Progenitor cell of endocrine pancreas (in vitro differentiated cells): ENCODE results near the gene ATL1. TPM values are rescaled to one million over a fixed set of nuclear protein-coding genes. Genes with fewer than 3 reads are reported as not detected.
"Not testable (repeated sequence)": the region's sequence is repeated elsewhere in the genome, so short reads cannot be mapped to it uniquely, and the experiment has no call there.

ENCODE experiments used
- DNase-seq: peaks from one replicate; pipeline ENCODE4 v3.0.0; 2021; ENCODE audit warnings: low spot score; ENCODE audit not compliant: unreplicated experiment
- H3K27ac Mint-ChIP-seq: 2 replicates; pipeline ENCODE4 v1.8.0; 2021; ENCODE audit warnings: mild to moderate bottlenecking, moderate library complexity, mixed read lengths
- H3K27me3 Mint-ChIP-seq: 2 replicates; pipeline ENCODE4 v1.8.0; 2021; ENCODE audit warnings: mixed read lengths
- H3K36me3 Mint-ChIP-seq: 2 replicates; pipeline ENCODE4 v1.8.0; 2022; ENCODE audit warnings: mixed read lengths; ENCODE audit not compliant: insufficient read depth
- H3K4me1 Mint-ChIP-seq: 2 replicates; pipeline ENCODE4 v1.8.0; 2021; ENCODE audit warnings: low read depth, mixed read lengths
- H3K4me3 Mint-ChIP-seq: 2 replicates; pipeline ENCODE4 v1.8.0; 2021; ENCODE audit warnings: low read depth, mild to moderate bottlenecking, moderate library complexity, mixed read lengths
- H3K9me3 Mint-ChIP-seq: 2 replicates; pipeline ENCODE4 v1.8.0; 2021; ENCODE audit warnings: low read depth, mixed read lengths
- CTCF ChIP-seq: fragments of 200-600 bp; sonication (generic); IDR thresholded peaks from one replicate; pipeline ENCODE4 v1.5.0; 2021; ENCODE audit warnings: antibody characterized with exemption, mild to moderate bottlenecking; ENCODE audit not compliant: unreplicated experiment
- total RNA-seq: library from RNA; stranded (reverse); gene quantifications from 2 replicates; pipeline ENCODE4 v1.2.1, GENCODE V29; 2021

The ATL1 gene
- total RNA-seq, 1 donor from 2014 or later, result 6.8 TPM

DNA sequence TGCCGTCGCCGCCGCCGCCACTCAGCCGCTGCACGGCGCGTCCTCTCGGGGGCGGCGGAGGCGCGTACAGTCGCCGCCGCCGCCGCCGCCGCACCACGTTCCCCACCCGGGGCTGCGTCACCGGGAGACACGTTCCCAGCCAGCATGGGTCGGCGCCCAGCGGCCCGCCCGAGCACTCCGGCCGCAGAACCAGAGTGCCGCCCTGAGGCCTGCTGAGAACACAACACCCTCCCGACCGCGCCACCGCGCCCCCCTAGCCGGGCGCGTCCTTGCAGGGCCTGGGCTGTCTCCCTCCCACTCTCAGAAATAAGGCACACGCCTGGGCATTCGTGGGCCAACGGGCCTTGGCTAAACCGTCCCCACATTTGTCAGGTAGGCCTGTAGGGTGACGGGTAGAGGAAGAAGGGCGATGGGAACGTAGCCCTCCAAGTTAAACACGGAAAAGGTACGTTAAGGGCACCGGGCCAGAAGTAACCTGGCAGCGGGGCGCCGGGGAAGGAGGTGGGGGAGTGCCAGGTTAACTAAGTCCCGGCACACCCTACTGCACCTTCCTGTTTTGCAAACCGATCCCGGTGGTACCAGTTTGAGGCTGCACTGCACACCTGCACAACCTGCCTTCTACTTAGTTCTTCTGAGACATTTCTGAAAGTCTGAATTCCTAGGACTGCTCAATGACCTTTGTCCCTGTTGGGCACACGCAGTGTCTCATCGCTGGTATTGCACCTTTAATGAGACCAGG lies 27.3 kb upstream of the ATL1 start, which contains the start of gene MAP4K5:
TSS of gene MAP4K5 (minus strand) at position 68 of the 739 bp plus-strand sequence. CDS start 520 bp downstream, outside the sequence.
- Mint-ChIP-seq H3K9me3 (peaks cover 7% of the 10 kb centered on the region), H3K27me3 (no peaks in the 10 kb centered on the region), H3K4me1 (peaks cover 24% of the 10 kb centered on the region), H3K27ac (peak within 1 kb of the TSS; percentile 95), H3K4me3 (peak within 1 kb of the TSS; percentile 84), H3K36me3 (peaks cover 1% of the 10 kb centered on the region)
- peak; percentile 82 for TF ChIP-seq CTCF
- DNase-seq, result peak; percentile 89

- Mint-ChIP-seq H3K27ac (peak overlapping the region; percentile 95), H3K4me3 (peak overlapping the region; percentile 84), H3K4me1 (peaks cover 24% of the 10 kb centered on the region), H3K36me3 (peaks cover 5% of the 10 kb centered on the region), H3K9me3 (peaks cover 13% of the 10 kb centered on the region), H3K27me3 (no peaks in the 10 kb centered on the region)
- TF ChIP-seq CTCF, result no peak
- no peak for DNase-seq
These were observed 26.7 kb upstream of the ATL1 start for GRCh38 chr14:50533241-50533705.

DNA sequence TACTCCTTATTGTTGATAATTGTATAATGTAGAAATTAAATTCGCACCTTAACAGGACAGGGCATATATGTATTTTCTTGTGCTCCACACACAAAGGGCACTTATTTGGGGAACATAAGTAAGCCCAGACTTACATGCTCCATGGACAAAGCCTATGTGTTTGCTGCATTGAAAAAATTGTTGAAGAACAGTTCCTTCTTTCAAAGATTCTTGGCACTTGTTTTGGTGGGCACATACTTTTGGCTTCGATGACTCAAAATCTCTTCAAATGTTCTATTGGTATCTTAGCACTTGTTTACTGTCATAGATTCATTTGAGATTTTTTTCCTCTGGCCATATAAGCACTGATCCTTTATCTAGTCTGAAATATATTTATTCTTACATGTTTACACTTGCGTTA lies 26.1 kb upstream of the ATL1 start:
- peaks cover 14% of the 10 kb centered on the region for H3K9me3 Mint-ChIP-seq
- TF ChIP-seq CTCF, result no peak
- H3K4me3 Mint-ChIP-seq, result no peak overlapping the region
- H3K4me1 Mint-ChIP-seq, result peaks cover 24% of the 10 kb centered on the region
- peaks cover 5% of the 10 kb centered on the region for H3K36me3 Mint-ChIP-seq
- no peak for DNase-seq
- no peaks in the 10 kb centered on the region for H3K27me3 Mint-ChIP-seq
- no peak overlapping the region for H3K27ac Mint-ChIP-seq

GRCh38 chr14:50534416-50534815 lies 25.5 kb upstream of the ATL1 start:
- H3K9me3 Mint-ChIP-seq, result peaks cover 14% of the 10 kb centered on the region
- no peak for TF ChIP-seq CTCF
- H3K27ac Mint-ChIP-seq, result no peak overlapping the region

GRCh38 chr14:50534997-50535396 lies 24.9 kb upstream of the ATL1 start:
- Mint-ChIP-seq H3K4me1 (peaks cover 17% of the 10 kb centered on the region), H3K27me3 (no peaks in the 10 kb centered on the region), H3K36me3 (peaks cover 5% of the 10 kb centered on the region), H3K9me3 (peaks cover 14% of the 10 kb centered on the region), H3K4me3 (no peak overlapping the region), H3K27ac (no peak overlapping the region)
- no peak for TF ChIP-seq CTCF
- no peak for DNase-seq

More at GRCh38 chr14:50534416-50534815, 25.5 kb upstream of the ATL1 start:
- DNase-seq, result no peak
- Mint-ChIP-seq H3K27me3 (no peaks in the 10 kb centered on the region), H3K4me3 (no peak overlapping the region), H3K4me1 (peaks cover 23% of the 10 kb centered on the region), H3K36me3 (peaks cover 5% of the 10 kb centered on the region)

- H3K27me3 Mint-ChIP-seq, DNase-seq, H3K4me1 Mint-ChIP-seq, H3K27ac Mint-ChIP-seq, H3K4me3 Mint-ChIP-seq, H3K36me3 Mint-ChIP-seq: not testable (repeated sequence)
- peaks cover 14% of the 10 kb centered on the region for H3K9me3 Mint-ChIP-seq
These were observed 21.9 kb upstream of the ATL1 start for GRCh38 chr14:50538034-50538433.
